H1 (cell line): ENCODE results near the gene ZNF282. TPM values are rescaled to one million over a fixed set of nuclear protein-coding genes. Genes with fewer than 3 reads are reported as not detected.

Experiments
- CHD7 ChIP-seq: fragments of 300-600 bp; sonication (generic); IDR thresholded peaks from 2 replicates; pipeline ENCODE4 v1.7.1; 2012; ENCODE audit warnings: low read length, moderate library complexity, mild to moderate bottlenecking, inconsistent platforms; ENCODE audit not compliant: insufficient replicate concordance
- JUN ChIP-seq: IDR thresholded peaks from 2 replicates; pipeline ENCODE4 v1.6.1; 2011; ENCODE audit warnings: low read depth, mild to moderate bottlenecking, improper control_type of control experiment, low read length
- polyA plus RNA-seq, 7 experiments: library from polyadenylated mRNA; depleted of rRNA in 3 of 7; stranded (reverse) in 5 of 7; unstranded in 2 of 7; fragments of >200 nt in 5 of 7; fragments of 200-250 nt in 2 of 7; gene quantifications; 1 replicate in 5 of 7; 2 replicates in 1 of 7; 4 replicates in 1 of 7; pipeline versions ENCODE4 v1.2.1 to v1.2.3, GENCODE V29; 2011 to 2013; ENCODE audit warnings: missing spikeins in 2 of 7, mixed read lengths in 2 of 7
- total RNA-seq: library from RNA; stranded (reverse); fragmentation: NEBNext Ultra II Directional; extraction: Animal tissue kit (Norgen Biotek cat#: 25700); gene quantifications from 2 replicates; pipeline ENCODE4 v1.2.1, GENCODE V29; 2021

The ZNF282 gene
- total and polyA plus RNA-seq, 2 of the 8 experiments (the other 6 are each of a cell fraction or from before 2014, with no cell fraction given): 16.9 to 36.3 TPM

DNA sequence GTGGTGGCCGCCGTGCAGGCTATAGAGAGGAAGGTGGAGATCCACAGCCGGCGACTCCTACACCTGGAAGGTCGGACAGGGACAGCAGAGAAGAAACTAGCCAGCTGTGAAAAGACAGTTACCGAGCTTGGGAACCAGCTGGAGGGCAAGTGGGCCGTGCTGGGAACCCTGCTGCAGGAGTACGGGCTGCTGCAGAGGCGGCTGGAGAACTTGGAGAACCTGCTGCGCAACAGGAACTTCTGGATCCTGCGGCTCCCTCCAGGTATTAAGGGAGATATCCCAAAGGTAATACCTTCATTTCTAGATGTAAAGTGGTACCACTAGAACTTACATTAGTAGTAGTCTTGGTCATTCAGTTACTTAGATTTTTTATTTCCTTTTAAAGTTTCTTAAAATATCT lies 41.3 kb upstream of the ZNF282 start (continued):
- TF ChIP-seq CHD7: no peak
- no peak for TF ChIP-seq JUN
